ENCODE measurements around the gene SEMA5A.

SEMA5A gene

DNA sequence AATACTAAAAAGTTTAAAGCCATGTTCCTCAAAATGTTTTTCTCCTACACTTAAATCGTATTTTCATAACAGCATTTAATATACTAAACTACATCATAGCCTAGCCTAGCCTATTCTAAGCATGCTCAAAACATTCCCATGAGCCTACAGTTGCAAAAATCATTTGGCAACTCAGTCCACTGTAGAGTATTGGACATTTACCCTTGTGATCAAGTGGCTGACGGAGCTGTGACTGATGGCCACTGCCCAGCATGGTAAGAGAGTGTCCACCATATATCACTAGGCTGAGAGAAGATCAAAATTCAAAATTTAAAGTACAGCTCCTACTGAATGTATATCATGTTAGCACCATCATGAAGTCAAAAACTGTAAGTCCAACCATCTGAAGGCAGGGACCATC lies 30.9 kb downstream of the SEMA5A start:
- no peak for DNase-seq

GRCh38 chr5:9513827-9514226 lies 32.0 kb downstream of the SEMA5A start:
- no peak for DNase-seq

DNA sequence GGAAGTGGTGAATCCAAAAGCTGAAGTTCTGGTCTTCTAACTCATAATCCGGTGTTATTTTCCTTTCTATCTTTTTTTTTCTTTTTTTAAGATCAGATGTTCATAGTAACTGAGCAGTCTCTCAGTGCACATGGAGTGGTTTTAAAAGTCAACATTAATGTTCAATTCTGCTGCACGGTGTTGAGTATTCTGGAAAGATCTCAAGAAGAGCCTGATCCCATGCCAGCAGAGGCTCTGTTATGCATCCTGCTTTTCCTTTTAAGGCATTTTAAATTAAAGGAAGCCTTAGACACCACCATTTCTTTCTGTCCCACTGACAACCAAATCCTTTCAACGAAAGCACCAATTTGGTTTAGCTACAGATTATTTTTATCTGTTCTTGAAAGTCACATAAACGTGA lies 33.4 kb downstream of the SEMA5A start:
- no peak for DNase-seq

DNA sequence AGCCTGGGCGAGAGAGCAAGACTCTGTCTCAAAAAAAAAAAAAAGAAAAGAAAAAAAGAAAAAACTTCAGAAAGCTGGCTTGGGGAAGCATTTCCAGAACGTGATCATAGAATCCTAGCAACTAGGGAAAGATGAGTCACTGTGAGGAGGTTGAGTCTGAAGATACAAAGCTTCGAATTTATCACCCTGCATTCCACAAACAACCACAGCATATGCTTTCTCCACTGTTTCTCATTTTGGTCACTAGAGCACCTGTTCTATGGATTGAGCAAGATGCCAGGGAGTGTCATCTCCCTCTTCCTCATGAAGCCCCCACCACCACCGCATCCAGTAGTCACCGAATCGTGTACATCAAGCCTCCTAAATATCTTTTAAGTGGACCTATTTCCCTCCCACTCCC lies 37.9 kb downstream of the SEMA5A start:
- no peak for DNase-seq

DNA sequence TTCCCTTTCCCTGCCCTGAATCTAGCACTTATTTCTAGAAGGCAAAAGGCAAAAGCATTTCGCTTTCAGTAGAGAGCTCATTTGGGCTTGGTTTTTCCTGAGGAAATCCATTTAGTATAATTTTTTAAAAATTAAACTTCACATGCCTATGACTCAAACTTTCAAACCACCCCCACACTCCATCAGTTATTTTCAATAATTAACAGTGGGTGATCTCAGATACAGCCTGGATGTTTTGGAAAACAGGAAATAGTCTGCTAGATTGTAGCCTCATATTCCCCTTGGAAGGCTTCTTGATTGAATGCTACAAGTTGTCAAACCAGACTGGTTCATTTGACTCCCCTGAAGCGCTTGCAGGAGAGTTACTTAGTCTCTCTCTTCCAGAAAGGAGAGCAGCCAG lies 40.6 kb downstream of the SEMA5A start:
- DNase-seq, result no peak

GRCh38 chr5:9502864-9503263 lies 43.0 kb downstream of the SEMA5A start:
- DNase-seq, result no peak

DNA sequence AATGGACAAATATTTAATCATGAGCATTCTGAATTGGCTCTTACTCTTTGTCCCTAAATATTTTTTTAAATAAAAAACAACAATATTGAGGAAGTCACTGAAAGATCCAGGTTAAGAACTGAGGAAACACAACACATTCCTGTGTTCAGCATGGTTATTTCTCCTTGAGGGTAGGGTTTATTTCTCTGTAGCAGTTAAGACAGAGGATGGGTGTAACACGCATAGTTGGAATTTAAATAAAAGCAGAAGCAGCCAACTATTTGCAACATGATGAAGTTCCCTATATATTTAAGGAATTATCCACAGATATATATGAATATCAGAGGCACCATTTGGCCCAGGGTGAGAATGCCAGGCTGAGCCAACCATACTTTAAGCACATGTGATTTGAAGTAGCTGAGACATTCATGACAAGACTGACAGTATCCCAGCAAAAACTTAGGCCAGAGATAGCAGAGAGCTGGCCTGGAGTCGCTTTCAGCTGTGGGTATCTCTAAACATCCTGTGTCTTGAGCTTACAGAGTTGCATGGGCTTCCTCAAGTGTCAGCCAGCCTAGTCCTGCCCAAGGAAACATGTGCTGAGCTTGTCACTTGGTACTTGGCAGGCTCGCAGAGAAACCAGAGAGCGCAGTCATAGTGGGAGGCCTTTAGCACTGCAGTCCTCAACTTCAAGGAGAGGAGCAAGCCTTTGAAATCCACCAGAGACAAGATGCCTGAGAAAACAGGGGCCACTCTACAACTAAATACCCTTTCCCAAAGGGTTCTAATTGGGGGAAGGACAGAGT lies 43.6 kb downstream of the SEMA5A start:
- DNase-seq, result no peak

DNA sequence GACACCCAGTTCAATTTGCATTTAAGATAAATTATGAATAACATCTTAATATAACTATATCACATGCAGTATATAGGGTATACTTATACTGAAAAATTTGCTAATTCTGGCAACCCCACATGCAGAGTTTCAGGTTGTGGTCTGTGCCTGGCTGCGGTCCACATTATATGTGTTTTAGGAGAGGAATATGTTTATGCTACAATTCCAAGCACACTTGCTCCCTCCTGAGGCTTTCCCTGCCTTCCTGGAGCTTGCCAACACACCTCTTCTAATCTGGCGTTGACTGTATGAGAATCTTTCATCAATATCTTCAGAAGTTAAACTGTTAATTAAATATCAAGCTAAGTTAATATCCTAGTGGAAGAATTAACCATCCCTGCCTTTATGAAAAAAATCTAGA lies 45.2 kb downstream of the SEMA5A start:
- DNase-seq, result no peak

GRCh38 chr5:9500193-9500592 lies 45.7 kb downstream of the SEMA5A start:
- DNase-seq, result no peak

DNA sequence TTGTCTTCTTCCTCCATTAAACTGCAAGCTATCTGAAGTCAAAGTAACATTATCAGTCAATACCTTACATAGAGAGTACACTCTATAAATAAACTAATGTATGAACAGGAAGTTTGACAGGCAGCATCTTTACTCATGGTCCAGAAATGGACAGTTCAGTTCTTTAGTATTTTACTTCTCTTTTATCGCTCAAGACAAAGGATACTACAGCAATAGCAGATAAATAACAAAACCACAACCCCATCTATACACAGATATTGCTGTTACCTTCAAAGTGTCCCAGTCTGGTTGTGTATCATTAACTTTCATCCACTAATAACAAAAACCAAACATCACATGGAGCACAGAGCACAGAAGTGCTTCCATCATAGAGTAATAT lies 46.4 kb downstream of the SEMA5A start:
- DNase-seq, result no peak

GRCh38 chr5:9498541-9499497 lies 47.1 kb downstream of the SEMA5A start:
- DNase-seq, result no peak

- DNase-seq, result no peak
Measured at GRCh38 chr5:9497347-9497746, 48.5 kb downstream of the SEMA5A start.

DNA sequence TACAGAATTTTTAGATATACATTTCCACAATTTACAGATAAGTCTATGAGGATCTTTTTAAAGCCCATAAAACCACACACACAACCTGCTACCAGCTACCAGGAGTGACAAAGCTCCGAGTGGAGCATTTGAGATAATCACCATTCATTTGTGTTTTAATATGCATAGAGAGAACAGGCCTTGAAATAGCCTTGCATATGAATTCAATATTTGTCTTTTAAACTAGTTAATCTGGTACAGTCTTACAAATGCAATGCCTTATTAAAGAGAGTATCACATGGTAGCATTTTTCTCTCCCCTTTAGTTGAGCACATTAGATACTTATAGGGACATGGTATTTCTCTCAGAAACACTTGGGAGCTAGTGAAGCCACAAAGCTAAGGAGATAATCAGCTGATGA lies 49.1 kb downstream of the SEMA5A start:
- no peak for DNase-seq

- DNase-seq, result no peak
Measured at GRCh38 chr5:9495121-9495520, 50.8 kb downstream of the SEMA5A start.

- no peak for DNase-seq
Measured at GRCh38 chr5:9494301-9494700, 51.6 kb downstream of the SEMA5A start.

GRCh38 chr5:9490494-9491097 lies 55.3 kb downstream of the SEMA5A start:
- DNase-seq, result no peak

DNA sequence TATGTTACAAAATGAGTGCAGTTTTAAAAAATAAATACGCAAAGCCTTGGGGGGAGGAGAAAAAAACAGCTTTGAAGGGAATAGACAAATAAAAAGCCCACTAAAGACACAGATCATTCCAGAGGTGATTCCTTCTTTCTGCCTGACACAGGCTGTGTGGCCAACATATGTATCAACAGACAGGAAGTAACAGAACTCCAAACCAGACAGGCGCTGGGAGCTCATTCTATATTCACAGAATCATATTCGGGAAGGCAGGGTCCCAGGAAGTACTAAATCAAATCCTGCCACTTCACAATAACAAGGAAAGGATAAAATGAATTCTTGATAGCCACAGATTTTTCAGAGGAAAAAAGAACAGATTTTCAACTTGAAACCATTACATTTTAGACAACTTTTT lies 62.1 kb downstream of the SEMA5A start:
- DNase-seq, result no peak

- no peak for DNase-seq
Measured at GRCh38 chr5:9483243-9483642, 62.6 kb downstream of the SEMA5A start.

GRCh38 chr5:9482381-9482780 lies 63.5 kb downstream of the SEMA5A start:
- no peak for DNase-seq

- no peak for DNase-seq
Measured at GRCh38 chr5:9480499-9480898, 65.4 kb downstream of the SEMA5A start.

DNA sequence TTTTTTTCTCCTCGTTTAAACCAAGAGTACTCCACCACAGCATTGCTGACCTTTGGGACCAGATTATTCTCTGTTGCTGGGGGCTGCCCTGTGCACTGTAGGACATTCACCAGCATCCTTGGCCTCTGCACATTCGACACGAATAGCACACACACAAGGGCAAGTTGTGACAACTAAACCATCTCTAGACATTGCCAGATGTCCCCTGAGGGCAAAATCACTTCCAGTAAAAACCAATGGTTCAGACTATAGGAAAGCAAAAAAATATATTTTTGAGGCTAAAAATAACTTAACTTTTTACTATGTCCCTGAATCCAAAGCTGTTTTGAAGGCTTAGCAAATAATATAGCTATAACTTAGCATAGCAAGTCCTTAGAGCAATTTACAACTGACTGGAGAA lies 65.9 kb downstream of the SEMA5A start:
- DNase-seq, result no peak

- DNase-seq, result no peak
Measured at GRCh38 chr5:9479361-9479760, 66.5 kb downstream of the SEMA5A start.

DNA sequence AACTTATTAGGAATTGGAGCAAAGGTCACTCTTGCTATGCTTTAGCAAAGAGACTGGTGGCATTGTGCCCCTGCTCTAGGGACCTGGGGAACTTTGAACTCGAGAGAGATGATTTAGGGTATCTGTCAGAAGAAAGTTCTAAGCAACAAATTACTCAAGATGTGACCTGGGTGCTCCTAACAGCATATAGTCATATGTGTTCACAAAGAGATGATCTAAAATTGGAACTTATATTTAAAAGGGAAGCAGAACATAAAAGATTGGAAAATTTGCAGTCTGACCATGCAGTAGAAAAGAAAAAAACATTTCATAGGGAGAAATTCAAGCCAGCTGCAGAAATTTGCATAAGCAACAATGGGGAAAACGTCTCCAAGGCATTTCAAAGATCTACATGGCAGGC lies 68.3 kb downstream of the SEMA5A start:
- DNase-seq, result no peak
